Keratinocyte (primary cell): ENCODE measurements around the gene RAI1. TPM values are rescaled to one million over a fixed set of nuclear protein-coding genes. Genes with fewer than 3 reads are reported as not detected.

Experiments used
- DNase-seq: peaks from one replicate; pipeline ENCODE4 v3.0.0-alpha.2; 2011; ENCODE audit warnings: low read depth, missing footprints, low spot score
- FAIRE-seq: peaks from 2 replicates; lab custom pipeline; 2011; peaks lifted over from hg19 to GRCh38; lab: Jason Lieb, UNC
- H2AFZ ChIP-seq: 2 replicates; pipeline ENCODE4 v1.6.0; 2012; ENCODE audit warnings: low read length, control low read depth, inconsistent platforms; ENCODE audit not compliant: control insufficient read depth
- H3K27ac ChIP-seq: 2 replicates; pipeline ENCODE4 v1.5.1; 2011; ENCODE audit warnings: low read length; ENCODE audit not compliant: control insufficient read depth, insufficient read depth
- H3K27me3 ChIP-seq: 3 replicates; pipeline ENCODE4 v1.6.0; 2011; ENCODE audit warnings: low read length; ENCODE audit not compliant: control insufficient read depth, insufficient read depth; ENCODE audit errors: extremely low read depth
- H3K36me3 ChIP-seq, 2 experiments: 2 replicates in 1 of 2; 3 replicates in 1 of 2; pipeline ENCODE4 v1.5.1; 2011; ENCODE audit warnings: low read length in 2 of 2, mild to moderate bottlenecking in 1 of 2; ENCODE audit not compliant: control insufficient read depth in 2 of 2, insufficient read depth in 2 of 2; ENCODE audit errors: extremely low read depth in 1 of 2
- H3K4me1 ChIP-seq: 3 replicates; pipeline ENCODE4 v1.5.1; 2011; ENCODE audit warnings: low read length; ENCODE audit not compliant: control insufficient read depth, insufficient read depth; ENCODE audit errors: extremely low read depth
- H3K4me2 ChIP-seq: 3 replicates; pipeline ENCODE4 v1.6.0; 2011; ENCODE audit warnings: low read depth, low read length; ENCODE audit not compliant: control insufficient read depth, insufficient read depth; ENCODE audit errors: extremely low read depth
- H3K4me3 ChIP-seq, 3 experiments: fragments of 200-600 bp in 1 of 3; sonication (generic) in 1 of 3; 2 replicates in 2 of 3; 3 replicates in 1 of 3; pipeline ENCODE4 v1.5.1; 2011 to 2016; ENCODE audit warnings: low read length in 3 of 3, mild to moderate bottlenecking in 3 of 3, control low read depth in 2 of 3, inconsistent platforms in 1 of 3, low read depth in 1 of 3, mixed read lengths in 1 of 3, mixed run types in 1 of 3, moderate library complexity in 1 of 3; ENCODE audit not compliant: control insufficient read depth in 2 of 3, insufficient read depth in 2 of 3; ENCODE audit errors: extremely low read depth in 1 of 3
- H3K79me2 ChIP-seq: 2 replicates; pipeline ENCODE4 v1.6.0; 2012; ENCODE audit warnings: low read length; ENCODE audit not compliant: control insufficient read depth, insufficient read depth
- H3K9ac ChIP-seq: 3 replicates; pipeline ENCODE4 v1.6.0; 2011; ENCODE audit warnings: low read length; ENCODE audit not compliant: control insufficient read depth, insufficient read depth; ENCODE audit errors: extremely low read depth
- H3K9me1 ChIP-seq: 3 replicates; pipeline ENCODE4 v1.6.0; 2011; ENCODE audit warnings: low read length; ENCODE audit not compliant: control insufficient read depth, insufficient read depth; ENCODE audit errors: extremely low read depth
- H3K9me3 ChIP-seq: 2 replicates; pipeline ENCODE4 v1.5.1; 2012; ENCODE audit warnings: low read depth, low read length; ENCODE audit not compliant: control insufficient read depth
- H4K20me1 ChIP-seq: 3 replicates; pipeline ENCODE4 v1.6.0; 2011; ENCODE audit warnings: low read length; ENCODE audit not compliant: control insufficient read depth, insufficient read depth; ENCODE audit errors: extremely low read depth
- EZH2 ChIP-seq: IDR thresholded peaks from one replicate; pipeline ENCODE4 v1.6.1; 2012; ENCODE audit warnings: inconsistent platforms, mild to moderate bottlenecking, low read length, moderate library complexity
- dilution Hi-C: fragments of 300-500 bp; cut with MboI; formaldehyde crosslinking; loops from one replicate; pipeline ENCODE4 v1.7.0; 2020; ENCODE audit warnings: low sequenced_read_pairs; ENCODE audit not compliant: extremely low pct_ligation_motif_present
- polyA plus RNA-seq, 5 experiments: library from polyadenylated mRNA; depleted of rRNA in 3 of 5; stranded (reverse) in 3 of 5; stranded (forward) in 1 of 5; unstranded in 1 of 5; fragments of >200 nt; gene quantifications; 1 replicate in 1 of 5; 2 replicates in 3 of 5; 3 replicates in 1 of 5; pipeline versions ENCODE4 v1.2.1 to v1.2.3, GENCODE V29; 2011 to 2012; ENCODE audit warnings: missing spikeins in 2 of 5, low read depth in 1 of 5, low replicate concordance in 1 of 5
- TF ChIP-seq, protein P1 (sequence below), 3 experiments: IDR thresholded peaks in 1 of 3; conservative IDR thresholded peaks in 1 of 3; optimal IDR thresholded peaks in 1 of 3; 2 replicates in 2 of 3; 3 replicates in 1 of 3; pipeline versions ENCODE3 to v1.5.1; 2011; ENCODE audit warnings: low read length in 3 of 3, mild to moderate bottlenecking in 3 of 3, moderate library complexity in 2 of 3, control low read depth in 1 of 3, inconsistent platforms in 1 of 3; ENCODE audit not compliant: insufficient read depth in 2 of 3; ENCODE audit errors: extremely low read depth in 1 of 3

Gene RAI1
- polyA plus RNA-seq, 1 donor (not counting 4 experiments of a cell fraction or from before 2014, with no cell fraction given) = 2.6 TPM

DNA sequence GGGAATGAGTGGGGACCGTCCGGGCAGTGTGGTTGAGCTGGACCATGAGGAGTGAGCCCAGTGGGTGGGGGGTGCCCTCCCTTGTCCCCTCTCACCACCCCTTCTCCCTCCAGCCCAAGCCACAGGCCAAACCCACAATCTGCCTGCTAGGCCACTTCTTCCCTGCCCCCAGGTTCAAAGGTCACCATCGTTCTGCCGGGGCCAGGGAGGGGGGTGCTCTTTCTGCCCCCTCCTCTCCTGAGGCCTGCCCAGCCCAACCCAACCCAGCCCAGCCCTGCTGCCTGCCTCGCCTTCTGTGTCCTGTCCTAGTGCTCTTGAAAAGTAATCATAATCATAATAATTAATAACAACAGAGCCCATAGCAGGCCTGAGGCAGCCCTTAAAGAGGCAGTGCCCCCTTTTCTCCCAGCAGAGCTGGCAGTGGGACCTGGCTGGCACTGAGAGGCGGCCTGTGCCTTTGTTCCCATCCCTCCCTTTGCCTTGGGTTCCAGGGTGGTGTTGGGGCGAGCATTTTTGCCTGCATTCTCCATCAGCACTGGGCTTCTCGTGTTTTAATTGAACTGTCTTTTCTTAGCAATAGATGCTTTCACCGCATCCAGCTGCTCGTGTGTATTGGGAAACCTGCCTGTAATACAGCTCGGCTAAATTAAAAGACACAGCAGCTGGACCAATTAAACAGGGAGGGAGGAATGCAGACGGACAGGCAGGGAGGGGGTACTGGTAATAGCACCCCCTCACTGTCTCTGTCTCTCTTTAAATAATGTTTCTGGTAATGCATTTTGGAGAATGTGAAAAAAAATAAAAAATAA lies 108.8 kb downstream of the RAI1 start:
- dilution Hi-C loops = no loop called here
- no peak overlapping the region for H2AFZ ChIP-seq
- no peak overlapping the region for H3K9ac ChIP-seq
- H4K20me1 ChIP-seq = peaks cover 10% of the 10 kb centered on the region
- H3K9me1 ChIP-seq = no peaks in the 10 kb centered on the region
- TF ChIP-seq EZH2 = no peak
- TF ChIP-seq, protein P1, sequence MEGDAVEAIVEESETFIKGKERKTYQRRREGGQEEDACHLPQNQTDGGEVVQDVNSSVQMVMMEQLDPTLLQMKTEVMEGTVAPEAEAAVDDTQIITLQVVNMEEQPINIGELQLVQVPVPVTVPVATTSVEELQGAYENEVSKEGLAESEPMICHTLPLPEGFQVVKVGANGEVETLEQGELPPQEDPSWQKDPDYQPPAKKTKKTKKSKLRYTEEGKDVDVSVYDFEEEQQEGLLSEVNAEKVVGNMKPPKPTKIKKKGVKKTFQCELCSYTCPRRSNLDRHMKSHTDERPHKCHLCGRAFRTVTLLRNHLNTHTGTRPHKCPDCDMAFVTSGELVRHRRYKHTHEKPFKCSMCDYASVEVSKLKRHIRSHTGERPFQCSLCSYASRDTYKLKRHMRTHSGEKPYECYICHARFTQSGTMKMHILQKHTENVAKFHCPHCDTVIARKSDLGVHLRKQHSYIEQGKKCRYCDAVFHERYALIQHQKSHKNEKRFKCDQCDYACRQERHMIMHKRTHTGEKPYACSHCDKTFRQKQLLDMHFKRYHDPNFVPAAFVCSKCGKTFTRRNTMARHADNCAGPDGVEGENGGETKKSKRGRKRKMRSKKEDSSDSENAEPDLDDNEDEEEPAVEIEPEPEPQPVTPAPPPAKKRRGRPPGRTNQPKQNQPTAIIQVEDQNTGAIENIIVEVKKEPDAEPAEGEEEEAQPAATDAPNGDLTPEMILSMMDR (optimal IDR thresholded peaks at IDR 0.05 in 1 of 3, IDR thresholded peaks at IDR 0.05 in 1 of 3, conservative IDR thresholded peaks at IDR 0.05 in 1 of 3; ENCODE audit: extremely low read depth in 1 of 3, insufficient read depth in 2 of 3, low read length in 3 of 3) = no peak
- peaks cover 3 to 11% of the 10 kb centered on the region in 2 experiments for H3K36me3 ChIP-seq
- DNase-seq (no peak), FAIRE-seq (no peak)
- no peak overlapping the region for H3K4me3 ChIP-seq
- no peaks in the 10 kb centered on the region for H3K27me3 ChIP-seq
- H3K4me1 ChIP-seq = peaks cover 8% of the 10 kb centered on the region
- no peak overlapping the region for H3K27ac ChIP-seq
- H3K79me2 ChIP-seq = peaks cover 53% of the 10 kb centered on the region
- no peak overlapping the region for H3K4me2 ChIP-seq
- H3K9me3 ChIP-seq = no peaks in the 10 kb centered on the region

DNA sequence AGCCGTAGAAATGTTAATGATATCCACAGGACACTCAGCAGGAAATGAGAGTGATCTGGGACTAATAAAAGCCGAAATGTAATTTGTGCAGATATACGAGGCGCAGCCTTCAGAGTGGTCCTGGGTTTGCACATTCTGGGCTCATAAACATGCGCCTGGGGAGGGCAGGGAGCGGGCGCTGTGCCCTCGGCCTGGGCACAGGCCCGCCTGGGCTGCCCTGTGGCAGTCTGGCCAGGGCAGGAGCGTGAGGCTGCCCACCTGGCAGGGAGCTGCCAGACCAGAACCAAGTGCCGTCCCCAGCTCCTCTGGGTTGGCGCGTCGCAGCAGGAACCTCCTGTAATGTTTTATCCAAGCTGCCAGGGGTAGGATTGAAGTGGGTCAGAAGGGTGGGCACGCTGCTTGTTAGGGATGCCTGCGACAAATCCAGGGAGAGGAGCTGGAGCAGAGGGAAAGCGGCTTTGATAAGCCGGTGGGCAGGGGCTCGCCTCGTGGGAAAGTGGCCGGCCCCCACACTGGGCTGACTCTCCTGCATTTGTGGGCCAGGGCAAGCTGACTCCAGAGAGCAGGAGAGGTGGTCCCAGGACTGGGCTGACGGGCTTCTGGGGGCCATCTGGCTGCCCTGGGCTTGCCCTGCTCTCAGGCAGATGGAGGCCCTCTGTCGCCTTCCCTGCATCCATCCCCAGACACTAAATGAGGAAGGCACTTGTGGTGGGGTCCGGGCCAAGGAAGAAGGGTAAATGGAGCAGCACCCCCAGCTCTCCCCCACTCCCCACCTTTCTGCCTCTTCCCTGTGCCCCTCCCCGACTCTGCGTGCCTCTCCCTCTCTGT lies 109.6 kb downstream of the RAI1 start:
- no peak overlapping the region for H3K4me3 ChIP-seq
- peaks cover 46% of the 10 kb centered on the region for H3K79me2 ChIP-seq
- H3K4me2 ChIP-seq = no peak overlapping the region
- H3K36me3 ChIP-seq = peaks cover 9 to 17% of the 10 kb centered on the region in 2 experiments
- H3K9ac ChIP-seq = no peak overlapping the region
- no peak for TF ChIP-seq EZH2
- TF ChIP-seq, protein P1 (optimal IDR thresholded peaks at IDR 0.05 in 1 of 3, IDR thresholded peaks at IDR 0.05 in 1 of 3, conservative IDR thresholded peaks at IDR 0.05 in 1 of 3; ENCODE audit: extremely low read depth in 1 of 3, insufficient read depth in 2 of 3, low read length in 3 of 3) = no peak
- H3K9me3 ChIP-seq = no peaks in the 10 kb centered on the region
- dilution Hi-C loops = no loop called here
- no peaks in the 10 kb centered on the region for H3K27me3 ChIP-seq
- H3K4me1 ChIP-seq = peaks cover 7% of the 10 kb centered on the region
- FAIRE-seq (no peak), DNase-seq (no peak)
- no peaks in the 10 kb centered on the region for H3K9me1 ChIP-seq
- H3K27ac ChIP-seq = no peak overlapping the region
- peaks cover 5% of the 10 kb centered on the region for H4K20me1 ChIP-seq
- no peak overlapping the region for H2AFZ ChIP-seq
